ENCODE measurements around the gene PIGV. TPM values are rescaled to one million over a fixed set of nuclear protein-coding genes. Genes with fewer than 3 reads are reported as not detected.
A peak's percentile ranks its signal among the peaks of the same experiment; 100 is the strongest.
"Not testable (repeated sequence)": the region's sequence is repeated elsewhere in the genome, so short reads cannot be mapped to it uniquely, and the experiment has no call there.

The PIGV gene
- total RNA-seq, 2 experiments from 2014 or later, result 16.6 to 16.9 TPM

GRCh38 chr1:26828411-26828991 lies 40.8 kb downstream of the PIGV start:
- CTCF ChIA-PET, result interaction anchor here (0.7 to 2.2 kb wide), 4 partner anchors 18 to 328 kb away, joined by 3 to 14 read pairs (median 3); partner anchors contain the start of gene GPN2
- Mint-ChIP-seq H3K4me3 (peak overlapping the region; percentile 98), H3K36me3 (ENCODE audit: low read depth) (peaks cover 52% of the 10 kb centered on the region), H3K27ac (peak overlapping the region; percentile 89), H3K27me3 (no peaks in the 10 kb centered on the region), H3K4me1 (peaks cover 73% of the 10 kb centered on the region), H3K9me3 (no peaks in the 10 kb centered on the region)
- POLR2A ChIA-PET, result interaction anchor here (1.1 to 3.2 kb wide), 8 partner anchors 10 to 328 kb away, joined by 4 to 12 read pairs (median 6); no protein-coding TSS in a partner anchor
- no peak for DNase-seq

DNA sequence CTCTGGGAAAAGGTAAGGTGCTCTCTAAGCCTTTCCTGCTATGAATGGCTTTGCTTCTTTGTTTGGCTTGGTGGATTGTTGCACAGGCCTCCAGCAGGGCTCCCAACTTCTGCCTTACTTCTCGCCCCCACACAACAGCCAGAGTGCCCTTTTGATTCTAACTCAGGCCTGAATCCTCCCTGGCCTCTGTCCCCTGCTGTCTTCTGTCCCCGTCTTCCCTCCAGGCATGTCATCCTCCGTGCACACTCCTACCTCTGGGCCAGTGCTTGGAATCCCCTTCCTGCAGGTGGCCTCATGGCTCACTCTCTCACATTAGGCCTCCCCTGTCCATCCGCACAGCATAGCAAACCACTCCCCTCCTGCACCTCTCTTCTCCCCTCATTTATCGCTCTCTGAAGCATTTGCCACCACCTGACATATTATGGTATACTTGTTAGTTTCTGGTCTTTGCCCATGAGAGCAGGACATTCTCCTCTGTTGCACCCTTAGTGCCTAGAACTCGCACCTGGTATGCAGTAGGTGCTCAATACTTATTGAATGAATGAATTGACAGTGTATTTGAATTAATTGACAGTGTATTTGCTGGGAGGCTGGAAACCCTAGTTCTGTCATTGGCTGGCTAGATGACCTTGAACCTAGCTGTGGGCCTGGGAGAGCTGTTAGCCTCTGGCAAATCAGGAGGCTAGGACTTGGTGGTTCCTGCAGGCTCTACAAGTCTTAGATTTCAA lies 41.6 kb downstream of the PIGV start:
- Mint-ChIP-seq H3K9me3 (no peaks in the 10 kb centered on the region), H3K27ac (peak overlapping the region; percentile 89), H3K4me1 (peaks cover 81% of the 10 kb centered on the region), H3K36me3 (ENCODE audit: low read depth) (peaks cover 59% of the 10 kb centered on the region), H3K27me3 (no peaks in the 10 kb centered on the region), H3K4me3 (peak overlapping the region; percentile 98)
- DNase-seq, result no peak
- ChIA-PET POLR2A (interaction anchor here (0.6 to 7.1 kb wide), 10 partner anchors 9 to 329 kb away, joined by 4 to 72 read pairs (median 8); partner anchors contain the start of gene PIGV), CTCF (interaction anchor here (0.9 to 5.5 kb wide), 4 partner anchors 19 to 61 kb away, joined by 3 to 98 read pairs (median 8); partner anchors contain the start of gene GPN2)

DNA sequence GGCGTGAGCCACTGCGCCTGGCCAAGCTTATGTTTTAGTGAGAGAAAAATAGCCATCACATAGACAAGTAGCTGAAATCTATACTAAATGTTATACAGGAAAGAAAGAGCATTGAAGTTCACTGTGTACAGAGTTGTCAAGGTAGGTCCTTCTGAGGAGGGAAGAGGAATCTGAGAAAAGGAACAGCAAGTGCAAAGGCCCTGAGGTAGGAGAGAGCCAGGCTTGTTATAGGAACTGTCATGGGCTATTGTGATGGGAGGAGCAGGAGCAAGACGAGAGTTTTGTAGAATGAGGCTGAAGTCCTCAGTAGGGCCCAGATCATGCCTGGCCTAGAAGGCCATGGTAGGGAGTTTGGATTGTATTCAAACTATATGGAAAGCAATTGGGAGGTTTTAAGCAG lies 43.3 kb downstream of the PIGV start:
- Mint-ChIP-seq H3K4me3 (no peak overlapping the region), H3K36me3 (ENCODE audit: low read depth) (peaks cover 76% of the 10 kb centered on the region), H3K9me3 (no peaks in the 10 kb centered on the region), H3K27ac (peak overlapping the region; percentile 99), H3K27me3 (no peaks in the 10 kb centered on the region), H3K4me1 (peaks cover 81% of the 10 kb centered on the region)
- DNase-seq, result no peak
- CTCF ChIA-PET, result interaction anchor here (0.9 to 5.5 kb wide), 4 partner anchors 10 to 42 kb away, joined by 3 to 98 read pairs (median 4); no protein-coding TSS in a partner anchor
- POLR2A ChIA-PET, result interaction anchor here (0.9 to 7.1 kb wide), 9 partner anchors 20 to 139 kb away, joined by 3 to 72 read pairs (median 8); partner anchors contain the start of genes GPATCH3 and PIGV

DNA sequence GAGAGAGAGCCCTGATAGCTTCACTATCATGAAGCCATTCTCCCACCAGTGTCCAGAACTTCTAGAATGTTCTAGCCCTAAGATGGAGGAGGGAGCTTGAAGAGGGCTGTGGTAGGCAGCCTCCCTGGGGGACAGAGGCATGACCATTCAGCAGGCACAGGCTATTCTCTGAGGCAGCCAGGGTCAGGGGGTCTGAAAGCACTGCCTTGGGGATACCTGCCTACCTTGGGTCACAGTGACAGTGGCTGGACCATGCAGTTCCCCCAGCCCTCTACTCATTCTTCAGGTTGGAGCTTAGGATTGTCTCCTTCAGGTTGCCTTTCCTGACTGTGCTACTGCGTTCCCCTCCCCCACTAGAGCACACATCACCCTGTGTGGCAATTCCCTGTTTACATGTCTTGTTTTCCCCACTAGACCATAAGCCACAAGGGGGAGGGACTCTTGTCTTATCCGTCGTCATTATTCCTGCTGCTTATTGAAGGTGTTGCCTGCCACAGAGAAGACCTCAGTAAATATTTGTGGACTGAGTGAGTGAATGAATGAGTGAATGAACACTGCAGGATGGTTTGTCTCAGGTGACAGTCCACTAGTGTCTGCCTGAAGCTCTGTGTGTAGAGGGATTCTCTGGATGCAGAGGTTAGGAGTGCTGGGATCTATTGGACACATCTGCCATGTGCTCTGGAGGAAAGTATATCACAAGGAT lies 43.9 kb downstream of the PIGV start:
- no peak overlapping the region for H3K4me3 Mint-ChIP-seq
- H3K27ac Mint-ChIP-seq, result peak overlapping the region; percentile 99
- no peak for DNase-seq
- H3K36me3 Mint-ChIP-seq (ENCODE audit: low read depth), result peaks cover 77% of the 10 kb centered on the region
- ChIA-PET CTCF (interaction anchor here (0.9 to 5.5 kb wide), 7 partner anchors 11 to 294 kb away, joined by 3 to 98 read pairs (median 22); no protein-coding TSS in a partner anchor), POLR2A (interaction anchor here (1.0 to 7.1 kb wide), 9 partner anchors 17 to 360 kb away, joined by 3 to 72 read pairs (median 12); partner anchors contain the start of genes GPATCH3, HMGN2 and PIGV)
- H3K4me1 Mint-ChIP-seq, result peaks cover 80% of the 10 kb centered on the region
- no peaks in the 10 kb centered on the region for H3K9me3 Mint-ChIP-seq
- H3K27me3 Mint-ChIP-seq, result no peaks in the 10 kb centered on the region

DNA sequence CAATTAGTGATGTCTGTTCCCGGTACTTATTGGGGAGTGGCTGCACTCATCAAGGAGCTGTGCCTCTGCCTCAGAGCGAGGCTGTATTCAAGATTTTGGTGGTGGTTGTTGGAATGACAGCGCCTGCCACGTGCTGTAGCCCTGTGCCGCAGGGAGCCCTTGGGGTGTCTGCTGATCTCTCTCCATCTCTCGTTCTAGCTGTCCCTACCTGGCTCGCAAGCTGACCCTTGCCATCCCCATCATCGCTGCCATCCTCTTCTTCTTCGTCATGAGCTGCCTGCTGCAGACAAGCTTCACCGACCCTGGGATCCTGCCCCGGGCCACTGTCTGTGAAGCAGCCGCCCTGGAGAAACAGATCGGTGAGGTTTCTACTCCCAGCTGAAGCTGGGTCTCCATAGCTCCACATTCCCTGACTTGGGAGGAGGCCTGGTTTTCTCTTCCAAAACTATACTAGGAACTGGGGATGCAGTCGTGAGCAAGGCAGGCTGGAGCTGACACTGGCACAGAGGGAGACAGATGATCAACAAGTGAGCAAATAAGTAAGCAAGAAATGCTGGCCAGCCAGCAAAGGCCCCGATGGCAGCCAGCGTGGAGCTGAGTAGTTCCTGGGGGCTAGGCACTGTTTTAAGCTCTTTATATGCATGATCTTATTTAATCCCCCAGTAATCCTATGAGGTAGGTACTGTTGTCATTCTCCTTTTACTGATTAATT lies 44.7 kb downstream of the PIGV start:
- Mint-ChIP-seq H3K9me3 (no peaks in the 10 kb centered on the region), H3K4me3 (no peak overlapping the region), H3K27me3 (no peaks in the 10 kb centered on the region), H3K27ac (peak overlapping the region; percentile 99), H3K4me1 (peaks cover 80% of the 10 kb centered on the region), H3K36me3 (ENCODE audit: low read depth) (peaks cover 75% of the 10 kb centered on the region)
- DNase-seq, result no peak
- ChIA-PET POLR2A (interaction anchor here (1.0 to 7.1 kb wide), 11 partner anchors 12 to 361 kb away, joined by 3 to 72 read pairs (median 12); partner anchors contain the start of genes HMGN2 and PIGV), CTCF (interaction anchor here (0.6 to 5.5 kb wide), 13 partner anchors 12 to 362 kb away, joined by 3 to 98 read pairs (median 7); partner anchors contain the start of genes GPN2 and PIGV)

GRCh38 chr1:26833432-26834405 lies 46.0 kb downstream of the PIGV start:
- CTCF ChIA-PET, result interaction anchor here (0.5 to 5.5 kb wide), 29 partner anchors 8 to 363 kb away, joined by 3 to 98 read pairs (median 5); partner anchors contain the start of genes GPN2 and PIGV
- Mint-ChIP-seq H3K36me3 (ENCODE audit: low read depth) (peaks cover 75% of the 10 kb centered on the region), H3K4me3 (peak overlapping the region; percentile 66), H3K4me1 (peaks cover 80% of the 10 kb centered on the region), H3K9me3 (no peaks in the 10 kb centered on the region), H3K27ac (peak overlapping the region; percentile 99), H3K27me3 (no peaks in the 10 kb centered on the region)
- peak; percentile 94 for DNase-seq
- POLR2A ChIA-PET, result interaction anchor here (0.6 to 7.1 kb wide), 23 partner anchors 8 to 1368 kb away, joined by 3 to 72 read pairs (median 4); partner anchors contain the start of genes GPATCH3, GPN2, NUDC and PIGV

- peaks cover 53% of the 10 kb centered on the region for H3K4me1 Mint-ChIP-seq
- not testable (repeated sequence) for H3K27me3 Mint-ChIP-seq, H3K4me3 Mint-ChIP-seq, H3K9me3 Mint-ChIP-seq, H3K27ac Mint-ChIP-seq, DNase-seq
- ChIA-PET CTCF (interaction anchor here (0.6 to 1.9 kb wide), 3 partner anchors 26 to 339 kb away, joined by 3 to 7 read pairs (median 3); no protein-coding TSS in a partner anchor), POLR2A (interaction anchor here (1.9 to 2.5 kb wide), 3 partner anchors 9 to 62 kb away, joined by 6 to 13 read pairs (median 11); partner anchors contain the start of gene GPATCH3)
- peaks cover 69% of the 10 kb centered on the region for H3K36me3 Mint-ChIP-seq (ENCODE audit: low read depth)
Observed at GRCh38 chr1:26837665-26838064, 49.9 kb downstream of the PIGV start.

GRCh38 chr1:26838474-26839338 lies 51.0 kb downstream of the PIGV start:
- H3K4me3 Mint-ChIP-seq, result no peak overlapping the region
- ChIA-PET POLR2A (interaction anchor here (0.6 to 2.5 kb wide), 10 partner anchors 10 to 61 kb away, joined by 3 to 13 read pairs (median 5); partner anchors contain the start of genes GPATCH3 and GPN2), CTCF (interaction anchor here (0.6 to 1.9 kb wide), 6 partner anchors 27 to 248 kb away, joined by 3 to 8 read pairs (median 5); no protein-coding TSS in a partner anchor)
- H3K4me1 Mint-ChIP-seq, result peaks cover 43% of the 10 kb centered on the region
- H3K27me3 Mint-ChIP-seq, result no peaks in the 10 kb centered on the region
- H3K9me3 Mint-ChIP-seq, result no peaks in the 10 kb centered on the region
- peak; percentile 66 for DNase-seq
- peaks cover 63% of the 10 kb centered on the region for H3K36me3 Mint-ChIP-seq (ENCODE audit: low read depth)
- peak overlapping the region; percentile 84 for H3K27ac Mint-ChIP-seq

GRCh38 chr1:26839339-26839722 lies 51.6 kb downstream of the PIGV start:
- Mint-ChIP-seq H3K27ac (peak overlapping the region; percentile 84), H3K27me3 (no peaks in the 10 kb centered on the region), H3K9me3 (no peaks in the 10 kb centered on the region), H3K4me3 (no peak overlapping the region), H3K4me1 (peaks cover 39% of the 10 kb centered on the region), H3K36me3 (ENCODE audit: low read depth) (peaks cover 63% of the 10 kb centered on the region)
- DNase-seq, result no peak
- CTCF ChIA-PET, result interaction anchor here (1.3 to 1.9 kb wide), 3 partner anchors 28 to 142 kb away, joined by 7 to 8 read pairs (median 7); no protein-coding TSS in a partner anchor
- POLR2A ChIA-PET, result interaction anchor here (1.0 to 2.5 kb wide), 8 partner anchors 9 to 61 kb away, joined by 3 to 13 read pairs (median 5); partner anchors contain the start of gene GPATCH3

GRCh38 chr1:26839779-26840178 lies 52.0 kb downstream of the PIGV start:
- DNase-seq, result no peak
- H3K27me3 Mint-ChIP-seq, result no peaks in the 10 kb centered on the region
- peak overlapping the region; percentile 84 for H3K27ac Mint-ChIP-seq
- H3K4me1 Mint-ChIP-seq, result peaks cover 38% of the 10 kb centered on the region
- POLR2A ChIA-PET, result interaction anchor here (1.1 to 1.9 kb wide), 4 partner anchors 9 to 32 kb away, joined by 3 to 11 read pairs (median 4); no protein-coding TSS in a partner anchor
- no peaks in the 10 kb centered on the region for H3K9me3 Mint-ChIP-seq
- no peak overlapping the region for H3K4me3 Mint-ChIP-seq
- peaks cover 63% of the 10 kb centered on the region for H3K36me3 Mint-ChIP-seq (ENCODE audit: low read depth)
- CTCF ChIA-PET, result no interaction called here
